Body of pancreas (tissue), 4 donors: ENCODE results near the gene NOTUM. TPM values are rescaled to one million over a fixed set of nuclear protein-coding genes. Genes with fewer than 3 reads are reported as not detected.

Source experiments
- ATAC-seq: fragments of 150-250 bp; one replicate; pipeline ENCODE4 v1.9.1; 2016
- DNase-seq, 4 donors: peaks; one replicate each; pipeline ENCODE4 v3.0.0-alpha.2; 2019
- H3K27ac ChIP-seq, 4 donors: fragments of 200-600 bp; sonication (generic); 1 replicate in 3 of 4; 2 replicates in 1 of 4; pipeline versions ENCODE4 v1.5.1 to v1.6.1; 2016 to 2019; ENCODE audit warnings: mild to moderate bottlenecking in 1 of 4, mixed read lengths in 1 of 4, moderate library complexity in 1 of 4
- H3K27me3 ChIP-seq, 2 donors: fragments of 200-600 bp; sonication (generic); one replicate each; pipeline ENCODE4 v1.6.0; 2016; ENCODE audit warnings: mild to moderate bottlenecking in 1 of 2
- H3K36me3 ChIP-seq, 2 donors: fragments of 200-600 bp; sonication (generic); replicated peaks in 1 of 2; 2 replicates each; pipeline ENCODE4 v1.5.1; 2016; ENCODE audit warnings: low read depth in 2 of 2; ENCODE audit not compliant: insufficient read depth in 1 of 2
- H3K4me1 ChIP-seq: fragments of 200-600 bp; sonication (generic); one replicate; pipeline ENCODE4 v1.6.0; 2016
- H3K4me3 ChIP-seq, 2 donors: fragments of 200-600 bp; sonication (generic); 1 replicate in 1 of 2; 2 replicates in 1 of 2; pipeline ENCODE4 v1.5.1; 2016 to 2019
- H3K9me3 ChIP-seq, 3 donors: fragments of 200-600 bp; sonication (generic); 1 replicate in 2 of 3; 2 replicates in 1 of 3; pipeline ENCODE4 v1.5.1; 2016
- POLR2A ChIP-seq, 3 donors: fragments of 450-650 bp; IDR thresholded peaks; one replicate each; pipeline ENCODE4 v1.6.1; 2016; ENCODE audit warnings: antibody characterized with exemption in 3 of 3, mild to moderate bottlenecking in 2 of 3
- WGBS, 2 donors: methylation state at CpG; one replicate each; pipeline ENCODE4 v1.1.5; 2017; 5-methylcytosine and 5-hydroxymethylcytosine counted together
- intact Hi-C: fragments of 100-400 bp; cut with DNase I; formaldehyde crosslinking; loops from one replicate; pipeline ENCODE4 v1.15.1; 2023
- total RNA-seq, 2 donors: library from RNA; depleted of rRNA; stranded (reverse); fragments of >200 nt; gene quantifications; one replicate each; pipeline ENCODE4 v1.1.0, GENCODE V29; 2016
- TF ChIP-seq, protein P1 (sequence below), 7 experiments: fragments of 450-650 bp in 4 of 7; fragments of 200-600 bp in 3 of 7; sonication (generic) in 3 of 7; IDR thresholded peaks; one replicate each; pipeline ENCODE4 v1.5.1; 2016 to 2019; ENCODE audit warnings: antibody characterized with exemption in 7 of 7

Gene NOTUM
- total RNA-seq, 2 donors from 2014 or later = 0.33 TPM; not detected in 1

DNA sequence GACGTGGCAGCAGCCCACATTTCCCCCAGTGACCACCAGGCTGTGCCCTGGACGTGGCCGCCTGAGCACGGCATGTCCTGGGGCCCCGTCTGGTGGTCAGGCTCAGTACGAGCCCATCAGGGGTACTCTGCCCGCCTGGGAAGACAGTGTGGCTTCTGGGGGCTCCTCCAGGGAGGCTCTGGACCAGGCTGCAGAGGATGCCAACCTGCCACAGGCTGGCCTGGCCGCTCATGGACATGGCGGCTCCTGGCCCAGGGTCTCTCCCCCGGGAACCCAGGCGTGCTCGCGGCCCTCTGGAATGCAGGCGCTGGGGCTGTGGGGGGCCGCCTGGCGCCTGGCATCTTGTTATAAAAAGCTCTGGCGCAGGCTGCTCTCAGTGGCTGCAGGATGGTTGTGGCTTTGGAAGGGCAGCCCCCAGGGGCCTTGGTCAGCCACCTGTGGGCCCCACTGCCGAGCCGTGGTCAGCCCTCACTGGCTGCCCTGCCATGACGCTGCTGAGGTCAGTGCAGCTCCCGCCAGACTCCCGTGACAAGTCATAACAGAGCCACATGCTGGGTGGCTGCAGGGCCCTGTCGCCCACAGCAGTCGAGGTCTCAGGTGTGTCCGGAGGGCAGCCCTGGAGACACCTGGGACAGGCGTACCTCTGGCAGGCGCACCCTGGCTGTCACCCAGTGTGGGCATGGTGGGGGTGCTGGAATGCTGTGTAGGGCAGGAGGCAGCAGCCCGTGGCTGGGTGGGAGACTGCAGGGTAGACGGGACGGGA, 46.7 kb upstream of the NOTUM start:
- H3K4me1 ChIP-seq = no peaks in the 10 kb centered on the region
- H3K36me3 ChIP-seq = no peaks in the 10 kb centered on the region
- no peaks in the 10 kb centered on the region for H3K9me3 ChIP-seq
- H3K4me3 ChIP-seq = no peak overlapping the region
- TF ChIP-seq, protein P1, sequence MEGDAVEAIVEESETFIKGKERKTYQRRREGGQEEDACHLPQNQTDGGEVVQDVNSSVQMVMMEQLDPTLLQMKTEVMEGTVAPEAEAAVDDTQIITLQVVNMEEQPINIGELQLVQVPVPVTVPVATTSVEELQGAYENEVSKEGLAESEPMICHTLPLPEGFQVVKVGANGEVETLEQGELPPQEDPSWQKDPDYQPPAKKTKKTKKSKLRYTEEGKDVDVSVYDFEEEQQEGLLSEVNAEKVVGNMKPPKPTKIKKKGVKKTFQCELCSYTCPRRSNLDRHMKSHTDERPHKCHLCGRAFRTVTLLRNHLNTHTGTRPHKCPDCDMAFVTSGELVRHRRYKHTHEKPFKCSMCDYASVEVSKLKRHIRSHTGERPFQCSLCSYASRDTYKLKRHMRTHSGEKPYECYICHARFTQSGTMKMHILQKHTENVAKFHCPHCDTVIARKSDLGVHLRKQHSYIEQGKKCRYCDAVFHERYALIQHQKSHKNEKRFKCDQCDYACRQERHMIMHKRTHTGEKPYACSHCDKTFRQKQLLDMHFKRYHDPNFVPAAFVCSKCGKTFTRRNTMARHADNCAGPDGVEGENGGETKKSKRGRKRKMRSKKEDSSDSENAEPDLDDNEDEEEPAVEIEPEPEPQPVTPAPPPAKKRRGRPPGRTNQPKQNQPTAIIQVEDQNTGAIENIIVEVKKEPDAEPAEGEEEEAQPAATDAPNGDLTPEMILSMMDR (IDR thresholded peaks at IDR 0.05) = no peak
- TF ChIP-seq POLR2A (IDR thresholded peaks at IDR 0.05) = no peak
- DNase-seq = no peak
- no peak overlapping the region for H3K27ac ChIP-seq
- intact Hi-C loops = no loop called here
- H3K27me3 ChIP-seq = no peaks in the 10 kb centered on the region
- WGBS, 2 donors = 87 to 100% methylated on average over 1 to 27 of the region's 30 CpGs
- no peak for ATAC-seq

DNA sequence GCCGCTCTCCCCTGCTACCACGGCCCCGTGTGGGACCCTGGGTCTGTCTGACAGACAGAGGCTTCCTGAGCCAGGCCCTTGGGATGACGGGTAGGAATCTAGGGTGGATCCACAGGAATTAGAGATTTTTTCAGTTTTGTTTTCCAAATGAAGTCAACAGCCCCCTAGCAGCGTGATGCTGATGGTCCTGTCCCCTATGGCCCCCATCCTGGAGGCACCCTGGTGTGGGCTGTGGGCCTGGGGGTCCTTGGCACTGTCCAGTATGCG, 46.2 kb upstream of the NOTUM start:
- 89 to 100% methylated on average over 1 to 6 of the region's 6 CpGs for WGBS, 2 donors
- TF ChIP-seq, protein P1 (IDR thresholded peaks at IDR 0.05) = no peak
- no peak for TF ChIP-seq POLR2A (IDR thresholded peaks at IDR 0.05)
- intact Hi-C loops = no loop called here
- DNase-seq (no peak), ATAC-seq (no peak)
- no peaks in the 10 kb centered on the region for H3K4me1 ChIP-seq
- no peaks in the 10 kb centered on the region for H3K27me3 ChIP-seq
- no peak overlapping the region for H3K4me3 ChIP-seq
- no peaks in the 10 kb centered on the region for H3K9me3 ChIP-seq
- H3K27ac ChIP-seq = no peak overlapping the region
- no peaks in the 10 kb centered on the region for H3K36me3 ChIP-seq

DNA sequence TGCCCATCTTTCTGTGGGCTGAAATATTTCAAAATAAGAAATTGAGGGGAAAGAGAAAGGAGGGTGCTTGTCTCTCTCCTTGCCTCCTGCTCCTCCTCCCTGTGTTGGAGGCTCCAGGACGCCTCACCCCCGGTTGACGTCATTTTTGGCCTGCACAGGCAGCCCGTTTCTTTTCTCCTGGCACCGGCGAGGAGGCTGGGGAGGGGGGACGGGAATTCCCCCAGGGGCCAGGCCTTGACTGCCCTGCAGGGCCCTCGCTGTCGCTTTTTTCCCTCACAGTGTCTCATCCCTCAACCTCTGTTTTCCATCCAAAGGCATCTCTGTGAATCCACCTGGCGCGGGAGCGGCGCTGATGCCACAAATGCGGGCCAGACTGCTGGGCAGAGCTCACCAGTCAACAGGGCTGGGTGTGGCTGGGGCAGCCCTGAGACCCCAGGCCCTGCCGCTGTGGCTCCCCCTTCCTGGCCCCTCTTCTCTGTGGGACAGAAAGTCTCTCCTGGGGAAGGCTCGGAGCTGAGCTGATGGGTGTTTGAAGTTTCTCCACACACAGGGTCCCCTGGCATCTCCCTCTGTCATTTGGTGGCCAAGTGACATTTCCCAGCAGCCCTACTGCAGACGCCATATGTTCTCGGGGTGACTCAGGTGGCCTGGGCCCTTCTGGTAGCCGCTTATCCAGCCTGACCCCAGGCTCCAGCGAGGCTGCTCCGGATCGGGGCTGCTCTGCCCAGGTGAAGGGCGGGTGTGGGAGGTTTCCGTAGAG, 45.7 kb upstream of the NOTUM start:
- H3K4me3 ChIP-seq = no peak overlapping the region
- TF ChIP-seq, protein P1 (IDR thresholded peaks at IDR 0.05) = no peak
- no peak for TF ChIP-seq POLR2A (IDR thresholded peaks at IDR 0.05)
- ATAC-seq (no peak), DNase-seq (no peak)
- intact Hi-C loops = no loop called here
- H3K9me3 ChIP-seq = no peaks in the 10 kb centered on the region
- H3K27me3 ChIP-seq = no peaks in the 10 kb centered on the region
- no peak overlapping the region for H3K27ac ChIP-seq
- no peaks in the 10 kb centered on the region for H3K36me3 ChIP-seq
- WGBS, 2 donors = 86 to 91% methylated on average over 14 to 24 of the region's 24 CpGs
- no peaks in the 10 kb centered on the region for H3K4me1 ChIP-seq

DNA sequence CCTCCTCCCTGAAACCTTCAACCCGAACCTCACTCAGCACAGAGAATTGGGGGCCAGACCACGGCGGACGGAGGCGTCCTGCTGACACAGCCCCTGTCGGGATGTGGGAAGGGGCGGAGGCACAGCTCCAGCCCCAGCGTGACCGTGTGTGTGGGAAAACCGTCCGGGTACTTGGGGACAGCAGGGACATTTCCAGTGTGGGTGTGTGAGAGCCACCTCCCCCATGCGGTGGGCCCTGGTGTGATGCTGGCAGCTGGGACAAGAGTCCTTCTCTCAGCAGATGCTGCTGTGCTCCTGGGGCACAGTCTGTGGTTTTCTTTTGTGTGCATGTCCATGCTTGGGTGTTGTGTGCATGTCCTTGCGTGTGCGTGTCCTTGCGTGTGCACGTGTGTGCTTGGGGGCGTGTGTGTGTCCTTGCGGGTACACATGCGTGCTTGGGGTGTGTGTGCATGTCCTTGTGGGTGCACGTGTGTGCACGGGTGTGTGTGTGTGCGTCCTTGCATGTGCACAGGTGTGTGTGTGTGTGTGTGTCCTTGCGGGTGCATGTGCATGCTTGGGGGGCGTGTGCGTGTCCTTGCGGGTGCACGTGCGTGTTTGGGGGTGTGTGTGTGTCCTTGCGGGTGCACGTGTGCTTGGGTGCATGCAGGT, 44.8 kb upstream of the NOTUM start:
- no peaks in the 10 kb centered on the region for H3K9me3 ChIP-seq
- no peak overlapping the region for H3K27ac ChIP-seq
- no peaks in the 10 kb centered on the region for H3K27me3 ChIP-seq
- H3K36me3 ChIP-seq = no peaks in the 10 kb centered on the region
- 88 to 90% methylated on average over 29 to 30 of the region's 30 CpGs for WGBS, 2 donors
- intact Hi-C loops = no loop called here
- no peaks in the 10 kb centered on the region for H3K4me1 ChIP-seq
- ATAC-seq = no peak
- DNase-seq = no peak
- no peak overlapping the region for H3K4me3 ChIP-seq
- no peak for TF ChIP-seq POLR2A (IDR thresholded peaks at IDR 0.05)
- TF ChIP-seq, protein P1 (IDR thresholded peaks at IDR 0.05) = no peak
